HCEC 1CT (cell line): ENCODE measurements around the gene IL15.
"Not testable (repeated sequence)": the region's sequence is repeated elsewhere in the genome, so short reads cannot be mapped to it uniquely, and the experiment has no call there.

Source experiments
- DNase-seq: peaks from one replicate; pipeline ENCODE4 v3.0.0-alpha.2; 2017

Gene IL15

GRCh38 chr4:141636082-141636770, at the start of gene IL15:
TSS of gene IL15 (plus strand) at chr4:141636583. CDS start at chr4:141719465, 82,882 bp downstream.
- peak; percentile 43 for DNase-seq

- peak; percentile 44 for DNase-seq
Measured at GRCh38 chr4:141587897-141588296, 48.5 kb upstream of the IL15 start.

- no peak for DNase-seq
Measured at GRCh38 chr4:141595531-141595930, 40.9 kb upstream of the IL15 start.

- DNase-seq: peak; percentile 1
Measured at GRCh38 chr4:141599853-141600252, 36.5 kb upstream of the IL15 start.

GRCh38 chr4:141604683-141605082, 31.7 kb upstream of the IL15 start:
- DNase-seq: not testable (repeated sequence)

- DNase-seq: no peak
Measured at GRCh38 chr4:141605425-141605856, 30.9 kb upstream of the IL15 start.

- no peak for DNase-seq
Measured at GRCh38 chr4:141609243-141609642, 27.1 kb upstream of the IL15 start.

GRCh38 chr4:141610365-141610764, 26.0 kb upstream of the IL15 start:
- no peak for DNase-seq

- DNase-seq: no peak
Measured at GRCh38 chr4:141614878-141615586, 21.4 kb upstream of the IL15 start.

GRCh38 chr4:141615587-141615918, 20.8 kb upstream of the IL15 start:
- not testable (repeated sequence) for DNase-seq

- DNase-seq: no peak
Measured at GRCh38 chr4:141620715-141621114, 15.7 kb upstream of the IL15 start.

- no peak for DNase-seq
Measured at GRCh38 chr4:141625023-141625422, 11.4 kb upstream of the IL15 start.

- DNase-seq: no peak
Measured at GRCh38 chr4:141630854-141631253, 5.5 kb upstream of the IL15 start.

- DNase-seq: no peak
Measured at GRCh38 chr4:141635736-141636081, 674 bp upstream of the IL15 start.

- peak; percentile 54 for DNase-seq
Measured at GRCh38 chr4:141636771-141637460, 533 bp downstream of the IL15 start.

GRCh38 chr4:141637565-141637964, 1.2 kb downstream of the IL15 start:
- DNase-seq: no peak

- DNase-seq: no peak
Measured at GRCh38 chr4:141638230-141638629, 1.8 kb downstream of the IL15 start.

- no peak for DNase-seq
Measured at GRCh38 chr4:141640696-141641095, 4.3 kb downstream of the IL15 start.

- DNase-seq: no peak
Measured at GRCh38 chr4:141642063-141642462, 5.7 kb downstream of the IL15 start.

- DNase-seq: no peak
Measured at GRCh38 chr4:141642711-141643110, 6.3 kb downstream of the IL15 start.

- peak; percentile 89 for DNase-seq
Measured at GRCh38 chr4:141643557-141643956, 7.2 kb downstream of the IL15 start.

GRCh38 chr4:141645611-141646340, 9.4 kb downstream of the IL15 start:
- peak; percentile 82 for DNase-seq

GRCh38 chr4:141646969-141647368, 10.6 kb downstream of the IL15 start:
- peak; percentile 51 for DNase-seq
